HepG2 (cell line): Measurements from ENCODE around the gene LYPD4. TPM values are rescaled to one million over a fixed set of nuclear protein-coding genes. Genes with fewer than 3 reads are reported as not detected.

Experiments
- PHF8 ChIP-seq: sonication (generic); formaldehyde crosslinking; IDR thresholded peaks from 2 replicates; pipeline ENCODE4 v1.5.0; 2020; ENCODE audit warnings: missing genetic modification reagents
- SMARCE1 ChIP-seq: fragments of 450-650 bp; IDR thresholded peaks from 2 replicates; pipeline ENCODE4 v1.6.1; 2017; ENCODE audit warnings: borderline replicate concordance
- YEATS4 ChIP-seq: sonication (generic); formaldehyde crosslinking; IDR thresholded peaks from 2 replicates; pipeline ENCODE4 v1.4.0; 2020; ENCODE audit warnings: missing genetic modification reagents, borderline replicate concordance
- ZNF136 ChIP-seq: sonication (generic); formaldehyde crosslinking; IDR thresholded peaks from 2 replicates; pipeline ENCODE4 v1.8.1; 2022; ENCODE audit warnings: low read depth, mild to moderate bottlenecking, moderate library complexity, missing genetic modification reagents
- ZNF20 ChIP-seq: sonication (generic); formaldehyde crosslinking; IDR thresholded peaks from 2 replicates; pipeline ENCODE4 v1.4.0; 2020; ENCODE audit warnings: mild to moderate bottlenecking, moderate library complexity, missing genetic modification reagents
- ZNF253 ChIP-seq: sonication (generic); formaldehyde crosslinking; IDR thresholded peaks from 2 replicates; pipeline ENCODE4 v1.8.0; 2022; ENCODE audit warnings: mild to moderate bottlenecking, missing genetic modification reagents, borderline replicate concordance
- polyA plus RNA-seq, 8 experiments: library from polyadenylated mRNA; depleted of rRNA in 3 of 8; stranded (reverse) in 7 of 8; unstranded in 1 of 8; fragments of >200 nt; fragmentation: Illumina TruSeq in 4 of 8; extraction: Trizol in 4 of 8; gene quantifications; 2 replicates each; pipeline versions ENCODE4 v1.2.1 to v1.2.3, GENCODE V29; 2011 to 2016; ENCODE audit warnings: low read depth in 4 of 8, missing spikeins in 1 of 8, mixed read lengths in 1 of 8; ENCODE audit not compliant: insufficient read depth in 1 of 8
- total RNA-seq, 5 experiments: library from RNA; depleted of rRNA; stranded (reverse); fragments of >200 nt; fragmentation: Illumina TruSeq; extraction: Trizol; gene quantifications; 2 replicates each; pipeline ENCODE4 v1.2.3, GENCODE V29; 2016; ENCODE audit warnings: low read depth in 1 of 5
- TF ChIP-seq, protein P1 (sequence below): sonication (generic); formaldehyde crosslinking; IDR thresholded peaks from 2 replicates; pipeline ENCODE4 v1.5.1; 2020; ENCODE audit warnings: mild to moderate bottlenecking, missing genetic modification reagents, moderate library complexity
- TF ChIP-seq, protein P2 (sequence below): sonication (generic); formaldehyde crosslinking; IDR thresholded peaks from 2 replicates; pipeline ENCODE4 v1.5.1; 2020; ENCODE audit warnings: missing genetic modification reagents, mild to moderate bottlenecking, borderline replicate concordance
- TF ChIP-seq, protein P3 (sequence below): sonication (generic); formaldehyde crosslinking; conservative IDR thresholded peaks from 2 replicates; pipeline ENCODE4 v1.4.0; 2020; ENCODE audit warnings: mild to moderate bottlenecking, missing genetic modification reagents, moderate library complexity
- TF ChIP-seq, protein P4 (sequence below): sonication (generic); formaldehyde crosslinking; IDR thresholded peaks from 2 replicates; pipeline ENCODE4 v1.4.0; 2020; ENCODE audit warnings: mild to moderate bottlenecking, missing genetic modification reagents
- TF ChIP-seq, protein P5 (sequence below): IDR thresholded peaks from 2 replicates; pipeline ENCODE4 v1.6.1; 2018; ENCODE audit warnings: missing genetic modification reagents, mild to moderate bottlenecking, missing compliant biosample characterization
- TF ChIP-seq, protein P6 (sequence below): sonication (generic); formaldehyde crosslinking; IDR thresholded peaks from 2 replicates; pipeline ENCODE4 v1.9.0; 2022; ENCODE audit warnings: missing genetic modification reagents, mild to moderate bottlenecking, borderline replicate concordance

Gene LYPD4
- total and polyA plus RNA-seq, 2 of the 13 experiments (the other 11 are each of a cell fraction or from before 2014, with no cell fraction given), result not detected

DNA sequence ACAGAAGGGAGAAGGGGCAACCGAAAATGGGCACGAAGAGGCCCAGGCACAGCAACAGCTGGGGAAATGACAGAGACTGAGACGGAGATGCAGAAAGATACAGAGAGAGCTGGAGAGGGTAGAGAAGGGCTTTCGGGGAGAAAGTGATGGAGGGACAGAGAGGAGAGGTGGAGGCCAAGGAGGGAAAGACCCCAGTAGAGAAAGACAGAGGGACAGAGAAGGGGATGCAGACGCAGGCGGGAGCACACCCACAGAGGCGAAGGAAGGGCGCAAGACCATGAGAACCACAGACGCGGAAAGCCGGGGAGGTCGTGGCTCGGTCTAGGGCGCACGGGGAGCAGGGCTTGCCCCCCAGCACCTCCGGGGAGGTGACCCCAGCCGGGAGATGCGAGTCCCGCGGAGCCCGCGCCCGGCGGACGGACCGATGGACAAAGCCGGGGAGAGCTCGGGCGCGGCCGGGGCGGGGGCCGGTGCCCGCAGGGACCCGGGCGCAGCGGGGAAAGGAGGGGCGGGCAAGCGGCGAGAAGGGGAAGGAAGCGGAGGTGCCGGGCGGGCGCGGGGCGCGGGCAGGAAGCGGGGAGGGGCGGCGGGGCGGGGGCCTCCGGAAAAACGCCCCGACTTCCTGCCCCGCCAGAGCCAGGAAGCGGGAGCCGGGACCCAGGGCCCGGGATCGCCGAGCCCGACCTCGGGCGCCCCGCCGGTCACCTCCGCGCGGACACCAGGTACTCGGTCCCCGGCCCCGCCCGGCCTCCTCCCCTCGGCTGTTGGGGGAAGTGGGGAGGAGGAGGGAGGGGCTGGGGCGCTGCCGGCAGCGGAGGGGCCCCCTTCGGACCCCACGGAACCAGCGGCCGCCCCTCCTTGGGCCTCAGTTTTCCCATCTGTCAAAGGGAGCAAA, 38.3 kb upstream of the LYPD4 start, which contains the start of gene ARHGEF1 (continued):
- TF ChIP-seq, protein P1, sequence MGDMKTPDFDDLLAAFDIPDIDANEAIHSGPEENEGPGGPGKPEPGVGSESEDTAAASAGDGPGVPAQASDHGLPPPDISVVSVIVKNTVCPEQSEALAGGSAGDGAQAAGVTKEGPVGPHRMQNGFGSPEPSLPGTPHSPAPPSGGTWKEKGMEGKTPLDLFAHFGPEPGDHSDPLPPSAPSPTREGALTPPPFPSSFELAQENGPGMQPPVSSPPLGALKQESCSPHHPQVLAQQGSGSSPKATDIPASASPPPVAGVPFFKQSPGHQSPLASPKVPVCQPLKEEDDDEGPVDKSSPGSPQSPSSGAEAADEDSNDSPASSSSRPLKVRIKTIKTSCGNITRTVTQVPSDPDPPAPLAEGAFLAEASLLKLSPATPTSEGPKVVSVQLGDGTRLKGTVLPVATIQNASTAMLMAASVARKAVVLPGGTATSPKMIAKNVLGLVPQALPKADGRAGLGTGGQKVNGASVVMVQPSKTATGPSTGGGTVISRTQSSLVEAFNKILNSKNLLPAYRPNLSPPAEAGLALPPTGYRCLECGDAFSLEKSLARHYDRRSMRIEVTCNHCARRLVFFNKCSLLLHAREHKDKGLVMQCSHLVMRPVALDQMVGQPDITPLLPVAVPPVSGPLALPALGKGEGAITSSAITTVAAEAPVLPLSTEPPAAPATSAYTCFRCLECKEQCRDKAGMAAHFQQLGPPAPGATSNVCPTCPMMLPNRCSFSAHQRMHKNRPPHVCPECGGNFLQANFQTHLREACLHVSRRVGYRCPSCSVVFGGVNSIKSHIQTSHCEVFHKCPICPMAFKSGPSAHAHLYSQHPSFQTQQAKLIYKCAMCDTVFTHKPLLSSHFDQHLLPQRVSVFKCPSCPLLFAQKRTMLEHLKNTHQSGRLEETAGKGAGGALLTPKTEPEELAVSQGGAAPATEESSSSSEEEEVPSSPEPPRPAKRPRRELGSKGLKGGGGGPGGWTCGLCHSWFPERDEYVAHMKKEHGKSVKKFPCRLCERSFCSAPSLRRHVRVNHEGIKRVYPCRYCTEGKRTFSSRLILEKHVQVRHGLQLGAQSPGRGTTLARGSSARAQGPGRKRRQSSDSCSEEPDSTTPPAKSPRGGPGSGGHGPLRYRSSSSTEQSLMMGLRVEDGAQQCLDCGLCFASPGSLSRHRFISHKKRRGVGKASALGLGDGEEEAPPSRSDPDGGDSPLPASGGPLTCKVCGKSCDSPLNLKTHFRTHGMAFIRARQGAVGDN (CRISPR knock-in tag), result peak; percentile 52
- TF ChIP-seq, protein P2, sequence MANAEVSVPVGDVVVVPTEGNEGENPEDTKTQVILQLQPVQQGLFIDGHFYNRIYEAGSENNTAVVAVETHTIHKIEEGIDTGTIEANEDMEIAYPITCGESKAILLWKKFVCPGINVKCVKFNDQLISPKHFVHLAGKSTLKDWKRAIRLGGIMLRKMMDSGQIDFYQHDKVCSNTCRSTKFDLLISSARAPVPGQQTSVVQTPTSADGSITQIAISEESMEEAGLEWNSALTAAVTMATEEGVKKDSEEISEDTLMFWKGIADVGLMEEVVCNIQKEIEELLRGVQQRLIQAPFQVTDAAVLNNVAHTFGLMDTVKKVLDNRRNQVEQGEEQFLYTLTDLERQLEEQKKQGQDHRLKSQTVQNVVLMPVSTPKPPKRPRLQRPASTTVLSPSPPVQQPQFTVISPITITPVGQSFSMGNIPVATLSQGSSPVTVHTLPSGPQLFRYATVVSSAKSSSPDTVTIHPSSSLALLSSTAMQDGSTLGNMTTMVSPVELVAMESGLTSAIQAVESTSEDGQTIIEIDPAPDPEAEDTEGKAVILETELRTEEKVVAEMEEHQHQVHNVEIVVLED (CRISPR knock-in tag), result no peak
- TF ChIP-seq YEATS4 (no peak), ZNF136 (CRISPR knock-in tag) (no peak), ZNF253 (no peak), PHF8 (no peak; the same call in 1 of the 2 replicates), SMARCE1 (no peak), ZNF20 (CRISPR knock-in tag) (no peak)
- TF ChIP-seq, protein P3, sequence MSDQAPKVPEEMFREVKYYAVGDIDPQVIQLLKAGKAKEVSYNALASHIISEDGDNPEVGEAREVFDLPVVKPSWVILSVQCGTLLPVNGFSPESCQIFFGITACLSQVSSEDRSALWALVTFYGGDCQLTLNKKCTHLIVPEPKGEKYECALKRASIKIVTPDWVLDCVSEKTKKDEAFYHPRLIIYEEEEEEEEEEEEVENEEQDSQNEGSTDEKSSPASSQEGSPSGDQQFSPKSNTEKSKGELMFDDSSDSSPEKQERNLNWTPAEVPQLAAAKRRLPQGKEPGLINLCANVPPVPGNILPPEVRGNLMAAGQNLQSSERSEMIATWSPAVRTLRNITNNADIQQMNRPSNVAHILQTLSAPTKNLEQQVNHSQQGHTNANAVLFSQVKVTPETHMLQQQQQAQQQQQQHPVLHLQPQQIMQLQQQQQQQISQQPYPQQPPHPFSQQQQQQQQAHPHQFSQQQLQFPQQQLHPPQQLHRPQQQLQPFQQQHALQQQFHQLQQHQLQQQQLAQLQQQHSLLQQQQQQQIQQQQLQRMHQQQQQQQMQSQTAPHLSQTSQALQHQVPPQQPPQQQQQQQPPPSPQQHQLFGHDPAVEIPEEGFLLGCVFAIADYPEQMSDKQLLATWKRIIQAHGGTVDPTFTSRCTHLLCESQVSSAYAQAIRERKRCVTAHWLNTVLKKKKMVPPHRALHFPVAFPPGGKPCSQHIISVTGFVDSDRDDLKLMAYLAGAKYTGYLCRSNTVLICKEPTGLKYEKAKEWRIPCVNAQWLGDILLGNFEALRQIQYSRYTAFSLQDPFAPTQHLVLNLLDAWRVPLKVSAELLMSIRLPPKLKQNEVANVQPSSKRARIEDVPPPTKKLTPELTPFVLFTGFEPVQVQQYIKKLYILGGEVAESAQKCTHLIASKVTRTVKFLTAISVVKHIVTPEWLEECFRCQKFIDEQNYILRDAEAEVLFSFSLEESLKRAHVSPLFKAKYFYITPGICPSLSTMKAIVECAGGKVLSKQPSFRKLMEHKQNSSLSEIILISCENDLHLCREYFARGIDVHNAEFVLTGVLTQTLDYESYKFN, result peak; percentile 4; the same call in 1 of the 2 replicates
- TF ChIP-seq, protein P4, sequence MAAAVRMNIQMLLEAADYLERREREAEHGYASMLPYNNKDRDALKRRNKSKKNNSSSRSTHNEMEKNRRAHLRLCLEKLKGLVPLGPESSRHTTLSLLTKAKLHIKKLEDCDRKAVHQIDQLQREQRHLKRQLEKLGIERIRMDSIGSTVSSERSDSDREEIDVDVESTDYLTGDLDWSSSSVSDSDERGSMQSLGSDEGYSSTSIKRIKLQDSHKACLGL (CRISPR knock-in tag), result peak; percentile 25; the same call in 1 of the 2 replicates
- TF ChIP-seq, protein P5, sequence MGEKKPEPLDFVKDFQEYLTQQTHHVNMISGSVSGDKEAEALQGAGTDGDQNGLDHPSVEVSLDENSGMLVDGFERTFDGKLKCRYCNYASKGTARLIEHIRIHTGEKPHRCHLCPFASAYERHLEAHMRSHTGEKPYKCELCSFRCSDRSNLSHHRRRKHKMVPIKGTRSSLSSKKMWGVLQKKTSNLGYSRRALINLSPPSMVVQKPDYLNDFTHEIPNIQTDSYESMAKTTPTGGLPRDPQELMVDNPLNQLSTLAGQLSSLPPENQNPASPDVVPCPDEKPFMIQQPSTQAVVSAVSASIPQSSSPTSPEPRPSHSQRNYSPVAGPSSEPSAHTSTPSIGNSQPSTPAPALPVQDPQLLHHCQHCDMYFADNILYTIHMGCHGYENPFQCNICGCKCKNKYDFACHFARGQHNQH, result no peak
- TF ChIP-seq, protein P6, sequence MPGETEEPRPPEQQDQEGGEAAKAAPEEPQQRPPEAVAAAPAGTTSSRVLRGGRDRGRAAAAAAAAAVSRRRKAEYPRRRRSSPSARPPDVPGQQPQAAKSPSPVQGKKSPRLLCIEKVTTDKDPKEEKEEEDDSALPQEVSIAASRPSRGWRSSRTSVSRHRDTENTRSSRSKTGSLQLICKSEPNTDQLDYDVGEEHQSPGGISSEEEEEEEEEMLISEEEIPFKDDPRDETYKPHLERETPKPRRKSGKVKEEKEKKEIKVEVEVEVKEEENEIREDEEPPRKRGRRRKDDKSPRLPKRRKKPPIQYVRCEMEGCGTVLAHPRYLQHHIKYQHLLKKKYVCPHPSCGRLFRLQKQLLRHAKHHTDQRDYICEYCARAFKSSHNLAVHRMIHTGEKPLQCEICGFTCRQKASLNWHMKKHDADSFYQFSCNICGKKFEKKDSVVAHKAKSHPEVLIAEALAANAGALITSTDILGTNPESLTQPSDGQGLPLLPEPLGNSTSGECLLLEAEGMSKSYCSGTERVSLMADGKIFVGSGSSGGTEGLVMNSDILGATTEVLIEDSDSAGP (CRISPR knock-in tag), result 0 out of 2 replicates have a peak, but pooled peaks have one; percentile 34
